ENCODE measurements around the gene BMAL1.
"Not testable (repeated sequence)": the region's sequence is repeated elsewhere in the genome, so short reads cannot be mapped to it uniquely, and the experiment has no call there.

The BMAL1 gene

DNA sequence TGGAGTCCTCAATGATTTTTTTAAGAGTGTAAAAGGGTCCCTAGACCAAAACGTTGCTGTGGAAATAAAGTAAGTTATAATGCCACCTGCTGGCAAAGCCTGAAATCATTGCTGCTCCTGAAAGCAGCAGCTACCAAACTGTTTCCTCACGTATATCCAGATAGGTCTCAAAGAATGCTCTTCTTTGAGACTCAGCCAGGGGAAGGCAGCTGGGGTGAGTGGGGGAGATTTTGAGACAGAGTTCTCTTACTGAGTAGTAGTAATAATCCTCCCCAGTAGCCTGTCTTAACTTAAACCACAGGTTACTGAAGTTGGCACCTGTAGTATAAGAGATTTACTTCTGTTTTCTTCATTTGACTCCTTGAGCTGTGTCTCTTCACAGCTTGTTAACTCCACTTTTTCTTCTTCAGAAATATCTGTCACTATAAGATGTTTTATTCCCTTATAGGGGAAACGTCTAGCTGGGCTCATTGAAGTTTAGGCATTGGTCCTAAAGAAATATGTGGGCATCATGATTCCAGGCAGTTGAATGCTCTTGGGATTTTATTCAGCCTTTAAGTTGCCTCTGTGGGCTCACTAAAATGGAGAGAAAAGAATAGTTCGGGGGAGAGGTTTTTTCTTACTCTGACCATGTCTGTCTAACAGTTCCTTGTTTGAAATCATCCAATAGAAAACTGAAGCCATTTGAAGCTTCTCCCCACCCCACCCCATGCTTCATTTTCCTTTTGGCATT is 107.5 kb downstream of the BMAL1 start:
- DNase-seq (ENCODE audit: insufficient read length, low spot score) (no peak), FAIRE-seq (no peak)
- TF ChIP-seq, protein P1, sequence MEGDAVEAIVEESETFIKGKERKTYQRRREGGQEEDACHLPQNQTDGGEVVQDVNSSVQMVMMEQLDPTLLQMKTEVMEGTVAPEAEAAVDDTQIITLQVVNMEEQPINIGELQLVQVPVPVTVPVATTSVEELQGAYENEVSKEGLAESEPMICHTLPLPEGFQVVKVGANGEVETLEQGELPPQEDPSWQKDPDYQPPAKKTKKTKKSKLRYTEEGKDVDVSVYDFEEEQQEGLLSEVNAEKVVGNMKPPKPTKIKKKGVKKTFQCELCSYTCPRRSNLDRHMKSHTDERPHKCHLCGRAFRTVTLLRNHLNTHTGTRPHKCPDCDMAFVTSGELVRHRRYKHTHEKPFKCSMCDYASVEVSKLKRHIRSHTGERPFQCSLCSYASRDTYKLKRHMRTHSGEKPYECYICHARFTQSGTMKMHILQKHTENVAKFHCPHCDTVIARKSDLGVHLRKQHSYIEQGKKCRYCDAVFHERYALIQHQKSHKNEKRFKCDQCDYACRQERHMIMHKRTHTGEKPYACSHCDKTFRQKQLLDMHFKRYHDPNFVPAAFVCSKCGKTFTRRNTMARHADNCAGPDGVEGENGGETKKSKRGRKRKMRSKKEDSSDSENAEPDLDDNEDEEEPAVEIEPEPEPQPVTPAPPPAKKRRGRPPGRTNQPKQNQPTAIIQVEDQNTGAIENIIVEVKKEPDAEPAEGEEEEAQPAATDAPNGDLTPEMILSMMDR (IDR thresholded peaks at IDR 0.05; ENCODE audit: insufficient read depth, missing control alignments), result peak; percentile 65

GRCh38 chr11:13386567-13386966 is 109.0 kb downstream of the BMAL1 start:
- FAIRE-seq (no peak), DNase-seq (ENCODE audit: insufficient read length, low spot score) (no peak)
- TF ChIP-seq, protein P1 (IDR thresholded peaks at IDR 0.05; ENCODE audit: insufficient read depth, missing control alignments), result no peak

DNA sequence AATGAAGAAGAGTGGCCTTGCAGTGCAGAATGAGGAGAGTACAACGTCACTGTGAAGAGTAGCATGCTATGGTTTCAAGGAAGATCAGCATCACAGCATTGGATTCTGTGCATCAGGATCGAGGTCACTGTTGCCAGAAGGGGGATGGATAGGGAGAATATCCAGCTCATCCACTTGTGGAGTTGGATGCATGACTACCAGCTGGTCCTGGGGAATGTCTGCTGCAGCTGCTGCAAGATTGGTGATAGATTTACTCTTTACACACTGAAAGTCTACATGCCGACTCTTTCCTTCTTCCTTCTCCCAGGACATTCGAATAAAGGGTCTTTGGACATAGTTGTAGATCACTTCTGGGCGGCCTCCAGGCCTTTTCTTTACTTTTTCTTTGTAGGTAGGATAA is 111.2 kb downstream of the BMAL1 start:
- FAIRE-seq, result no peak
- DNase-seq (ENCODE audit: insufficient read length, low spot score), result no peak
- TF ChIP-seq, protein P1 (IDR thresholded peaks at IDR 0.05; ENCODE audit: insufficient read depth, missing control alignments), result no peak

DNA sequence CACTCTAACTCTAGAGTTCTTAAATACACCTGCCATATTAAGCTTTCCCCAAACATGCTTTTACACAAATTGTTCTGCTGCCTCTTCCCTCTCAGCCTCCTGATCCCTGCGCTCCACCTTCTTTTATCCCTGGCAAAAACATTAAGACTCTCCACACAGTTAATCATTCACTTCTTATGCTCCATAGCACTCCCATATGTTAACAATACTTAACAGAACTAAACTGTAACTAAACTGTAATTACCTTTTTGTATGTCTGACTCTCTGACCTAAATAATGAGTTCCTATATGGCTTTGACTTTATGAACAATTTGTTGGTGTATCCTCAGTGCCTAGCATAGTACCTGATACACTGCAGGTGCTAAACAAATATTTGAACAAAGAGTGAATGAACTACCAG is 113.6 kb downstream of the BMAL1 start:
- FAIRE-seq (no peak), DNase-seq (ENCODE audit: insufficient read length, low spot score) (no peak)
- TF ChIP-seq, protein P1 (IDR thresholded peaks at IDR 0.05; ENCODE audit: insufficient read depth, missing control alignments), result no peak

DNA sequence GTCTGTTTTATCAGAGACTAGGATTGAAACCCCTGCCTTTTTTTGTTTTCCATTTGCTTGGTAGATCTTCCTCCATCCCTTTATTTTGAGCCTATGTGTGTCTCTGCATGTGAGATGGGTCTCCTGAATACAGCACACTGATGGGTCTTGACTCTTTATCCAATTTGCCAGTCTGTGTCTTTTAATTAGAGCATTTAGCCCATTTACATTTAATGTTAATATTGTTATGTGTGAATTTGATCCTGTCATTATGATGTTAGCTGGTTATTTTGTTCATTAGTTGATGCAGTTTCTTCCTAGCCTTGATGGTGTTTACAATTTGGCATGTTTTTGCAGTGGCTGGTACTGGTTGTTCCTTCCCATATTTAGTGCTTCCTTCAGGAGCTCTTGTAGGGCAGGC is 120.7 kb downstream of the BMAL1 start:
- FAIRE-seq; DNase-seq (ENCODE audit: insufficient read length, low spot score): not testable (repeated sequence)

DNA sequence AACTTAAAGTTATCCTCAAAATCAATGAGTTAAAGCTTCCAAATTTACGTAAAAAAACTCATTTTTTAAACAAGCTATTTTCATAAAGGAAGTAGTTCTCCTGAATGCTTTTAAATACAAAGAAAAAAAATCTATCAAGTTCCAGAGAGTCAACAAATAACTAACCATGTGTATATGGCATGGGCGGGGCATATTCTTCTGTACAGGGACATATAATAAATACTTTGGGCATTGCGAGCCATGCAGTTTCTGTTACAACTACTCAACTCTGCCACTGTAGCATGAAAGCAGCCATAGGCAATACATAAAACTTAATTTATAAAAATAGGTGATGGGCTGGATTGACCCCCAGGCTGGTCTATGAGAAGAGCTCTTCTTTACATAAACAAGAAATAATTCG is 127.6 kb downstream of the BMAL1 start:
- FAIRE-seq (no peak), DNase-seq (ENCODE audit: insufficient read length, low spot score) (no peak)
- TF ChIP-seq, protein P1 (IDR thresholded peaks at IDR 0.05; ENCODE audit: insufficient read depth, missing control alignments), result no peak

GRCh38 chr11:13415201-13415600 is 137.6 kb downstream of the BMAL1 start:
- TF ChIP-seq, protein P1 (IDR thresholded peaks at IDR 0.05; ENCODE audit: insufficient read depth, missing control alignments), result no peak

More at GRCh38 chr11:13415201-13415600, 137.6 kb downstream of the BMAL1 start:
- DNase-seq (ENCODE audit: insufficient read length, low spot score) (no peak), FAIRE-seq (no peak)

Measured in D721Med (cell line).